ENCODE results near the gene TTR.
A peak's percentile ranks its signal among the peaks of the same experiment; 100 is the strongest.

Gene TTR

GRCh38 chr18:31591628-31592027 is at the start of gene TTR:
Gene TTR (plus strand): TSS chr18:31591877. CDS start chr18:31591903, 26 bp downstream.
- no peak for DNase-seq

GRCh38 chr18:31546476-31546875 is 45.2 kb upstream of the TTR start:
- no peak for DNase-seq

GRCh38 chr18:31548853-31549252 is 42.8 kb upstream of the TTR start:
- no peak for DNase-seq

- DNase-seq, result no peak
Measured at GRCh38 chr18:31549416-31549815, 42.3 kb upstream of the TTR start.

- DNase-seq, result no peak
Measured at GRCh38 chr18:31551883-31552282, 39.8 kb upstream of the TTR start.

- no peak for DNase-seq
Measured at GRCh38 chr18:31553800-31554199, 37.9 kb upstream of the TTR start.

- no peak for DNase-seq
Measured at GRCh38 chr18:31554776-31555175, 36.9 kb upstream of the TTR start.

- DNase-seq, result peak; percentile 59
Measured at GRCh38 chr18:31555971-31556747, 35.5 kb upstream of the TTR start.

GRCh38 chr18:31557446-31557845 is 34.2 kb upstream of the TTR start:
- DNase-seq, result no peak

GRCh38 chr18:31558567-31558966 is 33.1 kb upstream of the TTR start:
- no peak for DNase-seq

- DNase-seq, result no peak
Measured at GRCh38 chr18:31562726-31563125, 29.0 kb upstream of the TTR start.

GRCh38 chr18:31563778-31564177 is 27.9 kb upstream of the TTR start:
- DNase-seq, result no peak

- DNase-seq, result no peak
Measured at GRCh38 chr18:31565345-31565744, 26.3 kb upstream of the TTR start.

- no peak for DNase-seq
Measured at GRCh38 chr18:31565782-31566512, 25.7 kb upstream of the TTR start.

GRCh38 chr18:31566576-31567306 is 24.9 kb upstream of the TTR start:
- DNase-seq, result no peak

- DNase-seq, result no peak
Measured at GRCh38 chr18:31572368-31572767, 19.3 kb upstream of the TTR start.

- no peak for DNase-seq
Measured at GRCh38 chr18:31573051-31573450, 18.6 kb upstream of the TTR start.

- DNase-seq, result no peak
Measured at GRCh38 chr18:31574359-31574758, 17.3 kb upstream of the TTR start.

- no peak for DNase-seq
Measured at GRCh38 chr18:31575515-31576257, 16.0 kb upstream of the TTR start.

- DNase-seq, result no peak
Measured at GRCh38 chr18:31576670-31577069, 15.0 kb upstream of the TTR start.

GRCh38 chr18:31577195-31577594 is 14.5 kb upstream of the TTR start:
- DNase-seq, result no peak

GRCh38 chr18:31578126-31578525 is 13.6 kb upstream of the TTR start:
- DNase-seq, result no peak

GRCh38 chr18:31579375-31579774 is 12.3 kb upstream of the TTR start:
- no peak for DNase-seq
